ENCODE data around the gene MIDN. TPM values are rescaled to one million over a fixed set of nuclear protein-coding genes. Genes with fewer than 3 reads are reported as not detected.

Gene MIDN
- total RNA-seq, 4 donors from 2014 or later, result 12.4 to 65.0 (median 40.4) TPM

DNA sequence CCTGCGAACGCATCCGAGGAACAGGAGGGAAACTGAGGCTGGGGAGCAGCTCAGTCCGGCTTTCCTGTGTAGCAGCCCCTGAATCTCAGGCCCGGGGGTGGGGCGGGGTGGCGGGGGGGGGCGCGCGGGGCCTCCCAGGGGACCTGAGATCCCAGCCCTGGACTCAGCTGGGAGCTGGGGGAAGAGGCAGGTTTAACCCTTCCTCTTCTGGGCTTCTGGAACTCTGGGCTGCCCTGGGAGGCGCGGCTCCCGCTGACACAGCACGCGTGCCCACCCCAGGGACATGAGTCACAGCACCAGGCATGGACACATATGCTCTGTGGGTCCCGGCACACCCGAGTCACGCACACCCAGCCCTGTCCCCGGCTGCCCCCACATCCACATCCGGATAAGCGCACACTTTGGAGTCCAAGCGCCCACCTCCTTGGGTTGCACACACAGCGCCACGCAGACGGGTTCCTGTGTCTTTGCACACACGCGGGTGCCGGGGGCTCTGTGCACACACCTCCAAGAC is 17.3 kb downstream of the MIDN start:
- TF ChIP-seq POLR2A (IDR thresholded peaks at IDR 0.05), result peak in 1 of 4 donors; percentile 5
- TF ChIP-seq, protein P1, sequence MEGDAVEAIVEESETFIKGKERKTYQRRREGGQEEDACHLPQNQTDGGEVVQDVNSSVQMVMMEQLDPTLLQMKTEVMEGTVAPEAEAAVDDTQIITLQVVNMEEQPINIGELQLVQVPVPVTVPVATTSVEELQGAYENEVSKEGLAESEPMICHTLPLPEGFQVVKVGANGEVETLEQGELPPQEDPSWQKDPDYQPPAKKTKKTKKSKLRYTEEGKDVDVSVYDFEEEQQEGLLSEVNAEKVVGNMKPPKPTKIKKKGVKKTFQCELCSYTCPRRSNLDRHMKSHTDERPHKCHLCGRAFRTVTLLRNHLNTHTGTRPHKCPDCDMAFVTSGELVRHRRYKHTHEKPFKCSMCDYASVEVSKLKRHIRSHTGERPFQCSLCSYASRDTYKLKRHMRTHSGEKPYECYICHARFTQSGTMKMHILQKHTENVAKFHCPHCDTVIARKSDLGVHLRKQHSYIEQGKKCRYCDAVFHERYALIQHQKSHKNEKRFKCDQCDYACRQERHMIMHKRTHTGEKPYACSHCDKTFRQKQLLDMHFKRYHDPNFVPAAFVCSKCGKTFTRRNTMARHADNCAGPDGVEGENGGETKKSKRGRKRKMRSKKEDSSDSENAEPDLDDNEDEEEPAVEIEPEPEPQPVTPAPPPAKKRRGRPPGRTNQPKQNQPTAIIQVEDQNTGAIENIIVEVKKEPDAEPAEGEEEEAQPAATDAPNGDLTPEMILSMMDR (IDR thresholded peaks at IDR 0.05), result no peak
- Histone ChIP-seq H3K4me3 (peak overlapping the region; percentile 43 to 70 (median 56)), H3K27me3 (no peaks in the 10 kb centered on the region), H3K4me1 (peaks cover 67 to 94% (median 69%) of the 10 kb centered on the region in 3 donors), H3K27ac (peak overlapping the region; percentile 86 to 99 (median 96)), H3K36me3 (peaks cover 0 to 6% (median 0%) of the 10 kb centered on the region in 3 donors), H3K9me3 (no peaks in the 10 kb centered on the region)
- intact Hi-C loops (cut with DNase I), result loop anchor here (2.0 kb wide), 1 partner anchor 21 kb away; no protein-coding TSS in a partner anchor
- WGBS, 2 donors, result 0% methylated on average over 2 of the region's 28 CpGs; no CpG with 5 or more reads in 1 of the 2 donors
- no peak for DNase-seq

DNA sequence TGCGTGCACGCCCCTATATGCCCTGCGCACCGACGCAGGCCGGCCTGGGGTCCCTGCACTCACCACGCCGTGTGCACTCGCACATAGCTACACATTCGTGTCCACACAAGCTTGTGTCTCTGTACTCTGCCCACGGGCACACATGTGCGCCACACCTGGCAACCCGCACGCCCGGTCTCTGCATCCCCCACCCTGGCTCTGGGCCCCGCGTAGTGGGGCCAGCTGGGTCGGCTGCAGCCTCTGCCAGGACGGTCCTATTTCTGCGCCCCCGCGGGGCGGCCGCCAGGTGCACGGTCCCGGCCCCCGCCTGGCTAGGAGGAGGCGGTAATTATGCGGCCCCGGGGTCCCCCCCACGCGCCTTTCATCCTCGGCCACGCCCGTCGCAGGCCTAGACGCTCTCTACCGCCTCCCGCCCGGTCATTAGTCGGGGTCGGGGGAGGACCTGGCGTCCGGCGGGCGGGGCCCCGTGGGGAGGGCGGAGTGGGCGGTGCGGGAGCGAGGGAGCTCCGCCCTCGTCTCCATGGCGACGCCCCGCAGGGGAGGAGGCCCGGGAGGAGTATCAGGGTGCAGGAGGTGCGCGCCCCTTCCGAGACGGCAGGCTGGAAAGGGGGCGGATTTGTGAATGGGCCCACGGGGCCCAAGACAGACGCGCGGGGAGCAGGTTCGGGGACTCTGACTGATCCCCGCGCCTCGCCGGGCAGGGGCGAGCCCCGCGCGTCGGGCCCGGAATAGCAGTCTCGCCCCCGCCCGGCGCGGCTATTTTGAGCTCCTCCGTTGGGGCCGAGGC is 17.9 kb downstream of the MIDN start:
- no peaks in the 10 kb centered on the region for H3K27me3 ChIP-seq
- peaks cover 71 to 94% (median 73%) of the 10 kb centered on the region in 3 donors for H3K4me1 ChIP-seq
- peaks cover 0 to 12% (median 0%) of the 10 kb centered on the region in 3 donors for H3K36me3 ChIP-seq
- 0% methylated on average over 16 of the region's 84 CpGs; no CpG with 5 or more reads in 1 of the 2 donors for WGBS, 2 donors
- intact Hi-C loops (cut with DNase I), result loop anchor here (2.0 kb wide), 1 partner anchor 22 kb away; no protein-coding TSS in a partner anchor
- H3K9me3 ChIP-seq, result no peaks in the 10 kb centered on the region
- TF ChIP-seq, protein P1 (IDR thresholded peaks at IDR 0.05), result peak in 1 of 6 experiments; percentile 14
- TF ChIP-seq POLR2A (IDR thresholded peaks at IDR 0.05), result peak in 1 of 4 donors; percentile 50
- peak overlapping the region; percentile 86 to 99 (median 96) for H3K27ac ChIP-seq
- DNase-seq, result peak; percentile 52
- H3K4me3 ChIP-seq, result peak overlapping the region; percentile 43 to 70 (median 56)

DNA sequence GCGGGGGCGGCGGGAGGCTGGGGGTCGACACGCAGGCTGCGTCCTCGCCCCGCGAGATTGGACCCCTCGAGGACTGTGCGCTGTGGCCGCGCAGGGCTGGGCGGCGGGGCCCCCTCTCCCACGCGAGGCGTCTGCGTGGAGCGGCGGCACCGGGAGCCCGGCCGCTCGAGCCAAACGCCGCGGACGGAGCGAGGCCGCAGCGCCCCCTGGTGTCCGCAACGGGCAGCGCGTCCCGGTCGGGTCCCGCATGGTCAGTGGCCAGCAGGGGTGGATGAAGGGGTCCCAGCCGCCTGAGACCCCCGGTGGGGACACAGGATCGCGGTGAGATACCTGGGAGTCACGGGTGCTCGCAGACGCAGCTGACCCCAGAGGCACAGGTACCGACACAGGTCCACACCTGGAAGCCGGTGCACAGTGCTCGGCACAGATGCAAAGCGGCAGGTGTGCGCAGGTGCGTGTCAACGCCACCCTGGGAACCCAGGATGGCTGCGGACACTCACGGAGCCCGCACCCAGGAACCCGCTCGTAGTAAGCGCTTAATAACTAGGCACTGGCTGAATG is 18.6 kb downstream of the MIDN start:
- TF ChIP-seq, protein P1 (IDR thresholded peaks at IDR 0.05), result peak; percentile 93 to 100 (median 99)
- TF ChIP-seq POLR2A (IDR thresholded peaks at IDR 0.05), result no peak
- intact Hi-C loops (cut with DNase I), result loop anchor here (2.0 kb wide), 1 partner anchor 22 kb away; no protein-coding TSS in a partner anchor

DNA sequence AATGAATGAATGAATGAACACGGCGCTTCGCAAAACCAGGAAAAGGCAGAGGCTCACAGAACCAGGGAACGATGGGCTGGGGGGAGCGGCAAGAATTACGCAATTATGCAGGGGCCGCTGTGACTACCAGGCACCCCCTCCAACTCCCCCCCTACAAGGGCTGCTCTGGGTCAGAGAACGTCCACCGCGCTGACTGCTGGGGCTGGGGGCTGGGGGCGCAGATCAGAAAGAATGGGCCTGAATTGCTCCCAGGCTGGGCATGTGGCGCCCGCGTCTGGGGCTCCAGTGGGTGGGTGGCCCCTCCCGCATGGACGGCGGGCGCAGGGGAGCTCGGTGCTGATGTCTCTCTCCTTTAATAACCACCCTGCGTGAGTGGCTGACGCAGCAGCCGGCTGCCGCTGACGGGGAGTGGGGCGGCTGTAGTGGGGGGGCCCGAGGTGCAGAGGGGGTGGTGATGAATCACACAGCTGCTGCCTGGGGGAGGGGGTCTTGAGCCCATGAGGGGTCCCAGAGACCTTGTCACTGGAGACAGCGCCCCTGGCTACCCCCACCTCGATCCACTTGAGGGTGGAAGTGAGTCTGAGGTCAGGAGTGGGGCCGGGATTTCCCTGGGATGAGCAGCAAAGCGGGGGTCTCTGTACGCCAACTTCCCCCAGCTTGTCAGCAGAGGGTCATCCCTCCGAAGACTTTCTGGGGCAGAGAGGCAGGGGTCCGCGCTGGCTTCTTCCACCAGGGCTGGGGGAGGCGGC is 19.3 kb downstream of the MIDN start:
- 0 to 8% methylated on average over 4 to 8 of the region's 35 CpGs for WGBS, 2 donors
- no peak for TF ChIP-seq POLR2A (IDR thresholded peaks at IDR 0.05)
- TF ChIP-seq, protein P1 (IDR thresholded peaks at IDR 0.05), result no peak

More for the DNA sequence above, 18.6 kb downstream of the MIDN start:
- 0% methylated on average over 26 of the region's 59 CpGs; no CpG with 5 or more reads in 1 of the 2 donors for WGBS, 2 donors
- H3K4me1 ChIP-seq, result peaks cover 71 to 94% (median 73%) of the 10 kb centered on the region in 3 donors
- no peak for DNase-seq
- H3K27ac ChIP-seq, result peak overlapping the region; percentile 86 to 99 (median 96)
- peak overlapping the region; percentile 43 to 70 (median 56) for H3K4me3 ChIP-seq
- no peaks in the 10 kb centered on the region for H3K9me3 ChIP-seq
- peaks cover 0 to 19% (median 2%) of the 10 kb centered on the region in 3 donors for H3K36me3 ChIP-seq
- H3K27me3 ChIP-seq, result no peaks in the 10 kb centered on the region

More for the DNA sequence above, 19.3 kb downstream of the MIDN start:
- intact Hi-C loops (cut with DNase I), result loop anchor here (2.0 kb wide), 1 partner anchor 23 kb away; no protein-coding TSS in a partner anchor
- H3K27ac ChIP-seq, result peak overlapping the region; percentile 86 to 100 (median 99)
- peaks cover under 1 to 25% (median 5%) of the 10 kb centered on the region in 3 donors for H3K36me3 ChIP-seq
- H3K9me3 ChIP-seq, result no peaks in the 10 kb centered on the region
- peaks cover 70 to 94% (median 73%) of the 10 kb centered on the region in 3 donors for H3K4me1 ChIP-seq
- H3K4me3 ChIP-seq, result peak overlapping the region in 3 of 4 donors; percentile 49 to 70 (median 62)
- H3K27me3 ChIP-seq, result no peaks in the 10 kb centered on the region
- no peak for DNase-seq
